HepG2 (cell line): Measurements from ENCODE around the gene BCAS3. TPM values are rescaled to one million over a fixed set of nuclear protein-coding genes. Genes with fewer than 3 reads are reported as not detected.
A peak's percentile ranks its signal among the peaks of the same experiment; 100 is the strongest.

Experiments used
- GFI1 ChIP-seq: sonication (generic); formaldehyde crosslinking; IDR thresholded peaks from 2 replicates; pipeline ENCODE4 v1.5.0; 2020; ENCODE audit warnings: missing genetic modification reagents, mild to moderate bottlenecking, borderline replicate concordance
- KDM6A ChIP-seq: IDR thresholded peaks from 2 replicates; pipeline ENCODE4 v1.6.1; 2016; ENCODE audit warnings: low read depth
- NR2C2 ChIP-seq: sonication (generic); formaldehyde crosslinking; IDR thresholded peaks from 2 replicates; pipeline ENCODE4 v1.4.0; 2020; ENCODE audit warnings: missing genetic modification reagents, mild to moderate bottlenecking, moderate library complexity, borderline replicate concordance
- PHF21A ChIP-seq: sonication (generic); formaldehyde crosslinking; IDR thresholded peaks from 2 replicates; pipeline ENCODE4 v1.5.0; 2020; ENCODE audit warnings: mild to moderate bottlenecking, missing genetic modification reagents
- PITX1 ChIP-seq: sonication (generic); formaldehyde crosslinking; IDR thresholded peaks from 2 replicates; pipeline ENCODE4 v1.5.1; 2020; ENCODE audit warnings: mild to moderate bottlenecking, missing genetic modification reagents
- RAD51 ChIP-seq: fragments of 450-650 bp; IDR thresholded peaks from 2 replicates; pipeline ENCODE4 v1.6.1; 2016; ENCODE audit warnings: borderline replicate concordance
- RFX1 ChIP-seq: fragments of 450-650 bp; IDR thresholded peaks from 2 replicates; pipeline ENCODE4 v1.6.1; 2017
- RFXAP ChIP-seq: sonication (generic); formaldehyde crosslinking; IDR thresholded peaks from 2 replicates; pipeline ENCODE4 v1.4.0; 2020; ENCODE audit warnings: missing genetic modification reagents, borderline replicate concordance
- RXRA ChIP-seq: sonication (generic); formaldehyde crosslinking; IDR thresholded peaks from 2 replicates; pipeline ENCODE4 v1.5.1; 2020; ENCODE audit warnings: missing genetic modification reagents
- SMARCE1 ChIP-seq: fragments of 450-650 bp; IDR thresholded peaks from 2 replicates; pipeline ENCODE4 v1.6.1; 2017; ENCODE audit warnings: borderline replicate concordance
- TEAD3 ChIP-seq: optimal IDR thresholded peaks from 2 replicates; pipeline ENCODE3; 2016; ENCODE audit warnings: borderline replicate concordance
- TRIM24 ChIP-seq: sonication (generic); formaldehyde crosslinking; IDR thresholded peaks from 2 replicates; pipeline ENCODE4 v1.8.0; 2022; ENCODE audit warnings: mild to moderate bottlenecking, missing genetic modification reagents
- ZNF33B ChIP-seq: sonication (generic); formaldehyde crosslinking; IDR thresholded peaks from 2 replicates; pipeline ENCODE4 v1.5.1; 2020; ENCODE audit warnings: mild to moderate bottlenecking, missing genetic modification reagents
- ZNF430 ChIP-seq: sonication (generic); formaldehyde crosslinking; IDR thresholded peaks from 2 replicates; pipeline ENCODE4 v1.9.0; 2021; ENCODE audit warnings: mild to moderate bottlenecking, missing genetic modification reagents
- ZNF431 ChIP-seq: sonication (generic); formaldehyde crosslinking; IDR thresholded peaks from 2 replicates; pipeline ENCODE4 v1.9.0; 2022; ENCODE audit warnings: missing genetic modification reagents, low read depth, mild to moderate bottlenecking, borderline replicate concordance
- ZNF558 ChIP-seq: sonication (generic); formaldehyde crosslinking; IDR thresholded peaks from 2 replicates; pipeline ENCODE4 v1.9.0; 2022; ENCODE audit warnings: mild to moderate bottlenecking, missing genetic modification reagents, borderline replicate concordance
- ZNF720 ChIP-seq: sonication (generic); formaldehyde crosslinking; IDR thresholded peaks from 2 replicates; pipeline ENCODE4 v1.4.0; 2020; ENCODE audit warnings: missing genetic modification reagents
- ZNF782 ChIP-seq: sonication (generic); formaldehyde crosslinking; IDR thresholded peaks from 2 replicates; pipeline ENCODE4 v1.4.0; 2020; ENCODE audit warnings: missing genetic modification reagents, mild to moderate bottlenecking, borderline replicate concordance
- ZNF788 ChIP-seq: sonication (generic); formaldehyde crosslinking; IDR thresholded peaks from 2 replicates; pipeline ENCODE4 v1.5.0; 2020; ENCODE audit warnings: mild to moderate bottlenecking, missing genetic modification reagents, borderline replicate concordance
- ZNF841 ChIP-seq: sonication (generic); formaldehyde crosslinking; IDR thresholded peaks from 2 replicates; pipeline ENCODE4 v1.8.1; 2023; ENCODE audit warnings: missing genetic modification reagents, borderline replicate concordance
- ZSCAN29 ChIP-seq: sonication (generic); formaldehyde crosslinking; conservative IDR thresholded peaks from 2 replicates; pipeline ENCODE4 v1.4.0; 2020; ENCODE audit warnings: mild to moderate bottlenecking, missing genetic modification reagents
- polyA plus RNA-seq, 8 experiments: library from polyadenylated mRNA; depleted of rRNA in 3 of 8; stranded (reverse) in 7 of 8; unstranded in 1 of 8; fragments of >200 nt; fragmentation: Illumina TruSeq in 4 of 8; extraction: Trizol in 4 of 8; gene quantifications; 2 replicates each; pipeline versions ENCODE4 v1.2.1 to v1.2.3, GENCODE V29; 2011 to 2016; ENCODE audit warnings: low read depth in 4 of 8, missing spikeins in 1 of 8, mixed read lengths in 1 of 8; ENCODE audit not compliant: insufficient read depth in 1 of 8
- total RNA-seq, 5 experiments: library from RNA; depleted of rRNA; stranded (reverse); fragments of >200 nt; fragmentation: Illumina TruSeq; extraction: Trizol; gene quantifications; 2 replicates each; pipeline ENCODE4 v1.2.3, GENCODE V29; 2016; ENCODE audit warnings: low read depth in 1 of 5
- TF ChIP-seq, protein P1 (sequence below): sonication (generic); formaldehyde crosslinking; IDR thresholded peaks from 2 replicates; pipeline ENCODE4 v1.4.0; 2020; ENCODE audit warnings: missing genetic modification reagents
- TF ChIP-seq, protein P2 (sequence below): sonication (generic); formaldehyde crosslinking; IDR thresholded peaks from 2 replicates; pipeline ENCODE4 v1.4.0; 2020; ENCODE audit warnings: mild to moderate bottlenecking, missing genetic modification reagents
- TF ChIP-seq, protein P3 (sequence below): sonication (generic); formaldehyde crosslinking; IDR thresholded peaks from 2 replicates; pipeline ENCODE4 v1.9.0; 2021; ENCODE audit warnings: missing genetic modification reagents, borderline replicate concordance

Gene BCAS3
- total and polyA plus RNA-seq, 2 of the 13 experiments (the other 11 are each of a cell fraction or from before 2014, with no cell fraction given), result 10.7 to 11.2 TPM

DNA sequence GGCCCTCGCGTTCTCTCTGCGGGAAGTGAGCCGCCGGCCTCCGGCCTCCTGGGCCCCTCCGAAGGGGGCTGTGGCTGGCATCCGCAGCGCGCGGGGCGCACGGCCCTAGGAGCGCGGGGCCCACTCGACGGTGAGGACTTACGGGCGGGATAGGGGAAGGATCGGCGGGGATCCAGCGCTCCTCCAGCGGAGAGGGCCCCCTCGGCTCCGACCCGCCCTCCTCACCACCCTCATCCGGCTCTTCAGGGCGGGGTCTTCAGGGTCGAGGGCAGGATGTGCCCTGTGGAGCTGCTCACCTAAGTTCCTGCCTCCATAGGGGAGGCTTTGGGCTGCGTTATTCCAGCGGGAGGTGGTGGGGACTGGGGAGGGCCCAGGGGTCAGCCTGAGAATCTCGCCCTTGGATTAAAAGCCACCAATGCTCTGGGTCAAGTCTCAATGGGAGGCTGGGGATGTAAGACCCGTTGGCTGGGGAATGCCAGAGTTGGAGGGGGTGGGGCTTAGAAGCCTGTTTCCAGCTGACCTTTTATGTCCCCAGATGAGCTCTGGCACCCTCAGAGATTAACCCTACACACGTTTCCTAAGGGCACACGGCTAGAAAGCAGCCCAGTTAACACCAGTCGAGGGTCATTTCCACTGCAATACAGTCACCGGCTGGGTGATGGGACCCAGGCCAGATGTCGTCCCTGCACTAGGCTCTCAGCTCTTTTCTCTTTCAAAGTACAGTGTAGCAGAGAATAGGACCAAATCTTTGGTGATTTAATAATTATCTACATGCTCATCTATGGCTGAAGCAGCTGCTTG lies 735.4 kb downstream of the BCAS3 start (continued):
- TF ChIP-seq, protein P1, sequence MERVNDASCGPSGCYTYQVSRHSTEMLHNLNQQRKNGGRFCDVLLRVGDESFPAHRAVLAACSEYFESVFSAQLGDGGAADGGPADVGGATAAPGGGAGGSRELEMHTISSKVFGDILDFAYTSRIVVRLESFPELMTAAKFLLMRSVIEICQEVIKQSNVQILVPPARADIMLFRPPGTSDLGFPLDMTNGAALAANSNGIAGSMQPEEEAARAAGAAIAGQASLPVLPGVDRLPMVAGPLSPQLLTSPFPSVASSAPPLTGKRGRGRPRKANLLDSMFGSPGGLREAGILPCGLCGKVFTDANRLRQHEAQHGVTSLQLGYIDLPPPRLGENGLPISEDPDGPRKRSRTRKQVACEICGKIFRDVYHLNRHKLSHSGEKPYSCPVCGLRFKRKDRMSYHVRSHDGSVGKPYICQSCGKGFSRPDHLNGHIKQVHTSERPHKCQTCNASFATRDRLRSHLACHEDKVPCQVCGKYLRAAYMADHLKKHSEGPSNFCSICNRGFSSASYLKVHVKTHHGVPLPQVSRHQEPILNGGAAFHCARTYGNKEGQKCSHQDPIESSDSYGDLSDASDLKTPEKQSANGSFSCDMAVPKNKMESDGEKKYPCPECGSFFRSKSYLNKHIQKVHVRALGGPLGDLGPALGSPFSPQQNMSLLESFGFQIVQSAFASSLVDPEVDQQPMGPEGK (CRISPR knock-in tag), result peak; percentile 66
- TF ChIP-seq TRIM24 (0 out of 2 replicates have a peak, but pooled peaks have one; percentile 62), RFX1 (no peak), RAD51 (no peak), PHF21A (CRISPR knock-in tag) (peak; percentile 55; the same call in 1 of the 2 replicates), SMARCE1 (no peak), NR2C2 (peak; percentile 44; the same call in 1 of the 2 replicates), ZNF788 (no peak; the same call in 1 of the 2 replicates), ZNF782 (CRISPR knock-in tag) (no peak), ZNF33B (peak; percentile 98; the same call in 1 of the 2 replicates), GFI1 (CRISPR knock-in tag) (peak; percentile 75), ZNF431 (CRISPR knock-in tag) (peak; percentile 1; the same call in 1 of the 2 replicates), KDM6A (no peak), ZNF841 (no peak), RXRA (peak; percentile 33; the same call in 1 of the 2 replicates), PITX1 (0 out of 2 replicates have a peak, but pooled peaks have one; percentile 12), RFXAP (CRISPR knock-in tag) (0 out of 2 replicates have a peak, but pooled peaks have one; percentile 1), ZNF430 (peak; percentile 56; the same call in 1 of the 2 replicates), ZSCAN29 (peak; percentile 55; the same call in 1 of the 2 replicates), ZNF720 (CRISPR knock-in tag) (no peak), TEAD3 (CRISPR knock-in tag) (no peak), ZNF558 (CRISPR knock-in tag) (no peak)
- TF ChIP-seq, protein P2, sequence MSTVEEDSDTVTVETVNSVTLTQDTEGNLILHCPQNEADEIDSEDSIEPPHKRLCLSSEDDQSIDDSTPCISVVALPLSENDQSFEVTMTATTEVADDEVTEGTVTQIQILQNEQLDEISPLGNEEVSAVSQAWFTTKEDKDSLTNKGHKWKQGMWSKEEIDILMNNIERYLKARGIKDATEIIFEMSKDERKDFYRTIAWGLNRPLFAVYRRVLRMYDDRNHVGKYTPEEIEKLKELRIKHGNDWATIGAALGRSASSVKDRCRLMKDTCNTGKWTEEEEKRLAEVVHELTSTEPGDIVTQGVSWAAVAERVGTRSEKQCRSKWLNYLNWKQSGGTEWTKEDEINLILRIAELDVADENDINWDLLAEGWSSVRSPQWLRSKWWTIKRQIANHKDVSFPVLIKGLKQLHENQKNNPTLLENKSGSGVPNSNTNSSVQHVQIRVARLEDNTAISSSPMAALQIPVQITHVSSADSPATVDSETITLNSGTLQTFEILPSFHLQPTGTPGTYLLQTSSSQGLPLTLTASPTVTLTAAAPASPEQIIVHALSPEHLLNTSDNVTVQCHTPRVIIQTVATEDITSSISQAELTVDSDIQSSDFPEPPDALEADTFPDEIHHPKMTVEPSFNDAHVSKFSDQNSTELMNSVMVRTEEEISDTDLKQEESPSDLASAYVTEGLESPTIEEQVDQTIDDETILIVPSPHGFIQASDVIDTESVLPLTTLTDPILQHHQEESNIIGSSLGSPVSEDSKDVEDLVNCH (CRISPR knock-in tag), result 0 out of 2 replicates have a peak, but pooled peaks have one; percentile 7
- TF ChIP-seq, protein P3, sequence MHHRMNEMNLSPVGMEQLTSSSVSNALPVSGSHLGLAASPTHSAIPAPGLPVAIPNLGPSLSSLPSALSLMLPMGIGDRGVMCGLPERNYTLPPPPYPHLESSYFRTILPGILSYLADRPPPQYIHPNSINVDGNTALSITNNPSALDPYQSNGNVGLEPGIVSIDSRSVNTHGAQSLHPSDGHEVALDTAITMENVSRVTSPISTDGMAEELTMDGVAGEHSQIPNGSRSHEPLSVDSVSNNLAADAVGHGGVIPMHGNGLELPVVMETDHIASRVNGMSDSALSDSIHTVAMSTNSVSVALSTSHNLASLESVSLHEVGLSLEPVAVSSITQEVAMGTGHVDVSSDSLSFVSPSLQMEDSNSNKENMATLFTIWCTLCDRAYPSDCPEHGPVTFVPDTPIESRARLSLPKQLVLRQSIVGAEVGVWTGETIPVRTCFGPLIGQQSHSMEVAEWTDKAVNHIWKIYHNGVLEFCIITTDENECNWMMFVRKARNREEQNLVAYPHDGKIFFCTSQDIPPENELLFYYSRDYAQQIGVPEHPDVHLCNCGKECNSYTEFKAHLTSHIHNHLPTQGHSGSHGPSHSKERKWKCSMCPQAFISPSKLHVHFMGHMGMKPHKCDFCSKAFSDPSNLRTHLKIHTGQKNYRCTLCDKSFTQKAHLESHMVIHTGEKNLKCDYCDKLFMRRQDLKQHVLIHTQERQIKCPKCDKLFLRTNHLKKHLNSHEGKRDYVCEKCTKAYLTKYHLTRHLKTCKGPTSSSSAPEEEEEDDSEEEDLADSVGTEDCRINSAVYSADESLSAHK (CRISPR knock-in tag), result no peak
